ENCODE data around the gene ZMYND19. TPM values are rescaled to one million over a fixed set of nuclear protein-coding genes. Genes with fewer than 3 reads are reported as not detected.
"Not testable (repeated sequence)": the region's sequence is repeated elsewhere in the genome, so short reads cannot be mapped to it uniquely, and the experiment has no call there.

ZMYND19 gene
- total and polyA plus RNA-seq, 4 experiments from 2014 or later, result 3.6 to 29.1 (median 20.2) TPM

GRCh38 chr9:137631345-137632229 is 41.3 kb upstream of the ZMYND19 start:
- CTCF ChIA-PET (ENCODE audit: partially characterized antibody), result no interaction called here
- Mint-ChIP-seq H3K9me3 (no peaks in the 10 kb centered on the region), H3K27ac (peak overlapping the region in 3 of 7 donors; percentile 11 to 57 (median 17)), H3K4me3 (peak overlapping the region in 1 of 8 donors; percentile 35), H3K27me3 (no peaks in the 10 kb centered on the region), H3K4me1 (peaks cover 37 to 76% (median 52%) of the 10 kb centered on the region in 4 donors), H3K36me3 (peaks cover 9 to 13% of the 10 kb centered on the region in 2 donors)
- DNase-seq, result no peak
- intact Hi-C loops (cut with micrococcal nuclease), result no loop called here
- no peaks in the 10 kb centered on the region for H3K9me3 ChIP-seq (ENCODE audit: control insufficient read depth in 1 of 2, low read length in 2 of 2)
- no peaks in the 10 kb centered on the region for H3K27me3 ChIP-seq (ENCODE audit: insufficient read depth, low read length)
- no peak overlapping the region for H3K4me3 ChIP-seq (ENCODE audit: low read length in 2 of 2)
- POLR2A ChIA-PET (ENCODE audit: partially characterized antibody), result no interaction called here
- no peak overlapping the region for H3K27ac ChIP-seq (ENCODE audit: low read depth, low read length)
- H3K4me1 ChIP-seq (ENCODE audit: insufficient read depth, low read length), result peaks cover 50% of the 10 kb centered on the region
- H3K36me3 ChIP-seq (ENCODE audit: insufficient read depth, low read length), result no peaks in the 10 kb centered on the region

DNA sequence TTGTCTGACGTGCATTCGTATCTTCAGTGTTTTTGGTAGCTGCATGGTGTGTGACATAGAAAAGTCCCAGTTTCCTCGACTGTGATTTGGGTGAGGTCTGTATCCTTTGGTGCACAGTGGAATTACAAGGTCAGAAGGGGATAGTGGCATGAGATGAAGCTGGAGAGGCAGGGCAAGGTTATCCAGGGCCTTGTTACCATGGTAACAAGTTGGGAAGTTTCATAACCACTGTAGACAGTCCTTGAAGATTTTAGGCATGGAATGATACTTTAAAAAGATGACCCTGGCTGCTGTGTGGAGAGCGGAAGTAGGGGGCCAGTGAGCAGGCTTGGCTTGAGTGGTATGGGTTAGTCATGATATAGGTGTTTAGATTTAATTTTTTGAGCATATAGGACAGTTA is 40.4 kb upstream of the ZMYND19 start:
- no peak overlapping the region for H3K4me3 ChIP-seq (ENCODE audit: low read length in 2 of 2)
- H3K4me1 ChIP-seq (ENCODE audit: insufficient read depth, low read length), result peaks cover 55% of the 10 kb centered on the region
- H3K36me3 Mint-ChIP-seq, result peaks cover 8 to 9% of the 10 kb centered on the region in 2 donors
- H3K36me3 ChIP-seq (ENCODE audit: insufficient read depth, low read length), result no peaks in the 10 kb centered on the region
- no peak for DNase-seq
- no peaks in the 10 kb centered on the region for H3K27me3 ChIP-seq (ENCODE audit: insufficient read depth, low read length)
- H3K4me1 Mint-ChIP-seq, result peaks cover 35 to 76% (median 52%) of the 10 kb centered on the region in 4 donors
- ChIA-PET CTCF (ENCODE audit: partially characterized antibody) (interaction anchor here (1.3 to 2.1 kb wide), 2 partner anchors 10 to 42 kb away, joined by 4 to 6 read pairs; no protein-coding TSS in a partner anchor), POLR2A (ENCODE audit: partially characterized antibody) (interaction anchor here (1.6 kb wide), 1 partner anchor 12 kb away, joined by 5 read pairs; the partner anchor contains the start of gene EHMT1)
- H3K9me3 Mint-ChIP-seq, result no peaks in the 10 kb centered on the region
- H3K9me3 ChIP-seq (ENCODE audit: control insufficient read depth in 1 of 2, low read length in 2 of 2), result no peaks in the 10 kb centered on the region
- H3K27me3 Mint-ChIP-seq, result no peaks in the 10 kb centered on the region
- H3K27ac ChIP-seq (ENCODE audit: low read depth, low read length), result no peak overlapping the region
- intact Hi-C loops (cut with micrococcal nuclease), result no loop called here
- H3K27ac Mint-ChIP-seq, result peak overlapping the region in 4 of 7 donors; percentile 20 to 87 (median 48)
- peak overlapping the region in 2 of 8 donors; percentile 13 to 20 for H3K4me3 Mint-ChIP-seq

GRCh38 chr9:137630126-137630525 is 39.8 kb upstream of the ZMYND19 start:
- Histone ChIP-seq H3K4me3 (ENCODE audit: low read length in 2 of 2) (no peak overlapping the region), H3K36me3 (ENCODE audit: insufficient read depth, low read length) (no peaks in the 10 kb centered on the region), H3K9me3 (ENCODE audit: control insufficient read depth in 1 of 2, low read length in 2 of 2) (no peaks in the 10 kb centered on the region), H3K27ac (ENCODE audit: low read depth, low read length) (no peak overlapping the region), H3K4me1 (ENCODE audit: insufficient read depth, low read length) (peaks cover 59% of the 10 kb centered on the region), H3K27me3 (ENCODE audit: insufficient read depth, low read length) (no peaks in the 10 kb centered on the region)
- CTCF ChIA-PET (ENCODE audit: partially characterized antibody), result interaction anchor here (0.7 to 2.1 kb wide), 3 partner anchors 9 to 43 kb away, joined by 3 to 6 read pairs (median 4); no protein-coding TSS in a partner anchor
- H3K27ac Mint-ChIP-seq, result peak overlapping the region in 5 of 7 donors; percentile 38 to 75 (median 57)
- H3K4me1 Mint-ChIP-seq, result peaks cover 39 to 81% (median 56%) of the 10 kb centered on the region in 4 donors
- peaks cover 9 to 11% of the 10 kb centered on the region in 2 donors for H3K36me3 Mint-ChIP-seq
- H3K27me3 Mint-ChIP-seq, result no peaks in the 10 kb centered on the region
- POLR2A ChIA-PET (ENCODE audit: partially characterized antibody), result interaction anchor here (1.6 kb wide), 1 partner anchor 11 kb away, joined by 5 read pairs; the partner anchor contains the start of gene EHMT1
- H3K9me3 Mint-ChIP-seq, result no peaks in the 10 kb centered on the region
- H3K4me3 Mint-ChIP-seq, result peak overlapping the region in 4 of 8 donors; percentile 5 to 22 (median 18)
- intact Hi-C loops (cut with micrococcal nuclease), result no loop called here
- no peak for DNase-seq

GRCh38 chr9:137627406-137627805 is 37.1 kb upstream of the ZMYND19 start:
- H3K36me3 ChIP-seq (ENCODE audit: insufficient read depth, low read length); H3K4me3 Mint-ChIP-seq; H3K9me3 Mint-ChIP-seq; intact Hi-C loops (cut with micrococcal nuclease); H3K9me3 ChIP-seq (ENCODE audit: control insufficient read depth in 1 of 2, low read length in 2 of 2); DNase-seq; H3K27me3 Mint-ChIP-seq; H3K4me3 ChIP-seq (ENCODE audit: low read length in 2 of 2); H3K27ac Mint-ChIP-seq; H3K27me3 ChIP-seq (ENCODE audit: insufficient read depth, low read length): not testable (repeated sequence)
- ChIA-PET POLR2A (ENCODE audit: partially characterized antibody) (interaction anchor here (3.0 kb wide), 1 partner anchor 8 kb away, joined by 21 read pairs; the partner anchor contains the start of gene EHMT1), CTCF (ENCODE audit: partially characterized antibody) (interaction anchor here (1.3 kb wide), 1 partner anchor 8 kb away, joined by 5 read pairs; no protein-coding TSS in a partner anchor)
- H3K4me1 ChIP-seq (ENCODE audit: insufficient read depth, low read length), result peaks cover 66% of the 10 kb centered on the region
- peak overlapping the region; percentile 7 for H3K27ac ChIP-seq (ENCODE audit: low read depth, low read length)
- Mint-ChIP-seq H3K36me3 (peaks cover 3 to 12% of the 10 kb centered on the region in 2 donors), H3K4me1 (peaks cover 35 to 80% (median 52%) of the 10 kb centered on the region in 4 donors)

- CTCF ChIA-PET (ENCODE audit: partially characterized antibody), result no interaction called here
- peaks cover 64% of the 10 kb centered on the region for H3K4me1 ChIP-seq (ENCODE audit: insufficient read depth, low read length)
- no peak for DNase-seq
- H3K4me3 ChIP-seq (ENCODE audit: low read length in 2 of 2), result no peak overlapping the region
- POLR2A ChIA-PET (ENCODE audit: partially characterized antibody), result interaction anchor here (0.7 to 3.0 kb wide), 2 partner anchors 7 to 16 kb away, joined by 3 to 21 read pairs; partner anchors contain the start of gene EHMT1
- Mint-ChIP-seq H3K27ac (peak overlapping the region in 4 of 7 donors; percentile 43 to 82 (median 75)), H3K4me3 (peak overlapping the region in 3 of 8 donors; percentile 22 to 67 (median 46)), H3K36me3 (peaks cover 3 to 12% of the 10 kb centered on the region in 2 donors), H3K4me1 (peaks cover 31 to 77% (median 50%) of the 10 kb centered on the region in 4 donors), H3K9me3 (no peaks in the 10 kb centered on the region), H3K27me3 (no peaks in the 10 kb centered on the region)
- no peaks in the 10 kb centered on the region for H3K36me3 ChIP-seq (ENCODE audit: insufficient read depth, low read length)
- intact Hi-C loops (cut with micrococcal nuclease), result no loop called here
- no peak overlapping the region for H3K27ac ChIP-seq (ENCODE audit: low read depth, low read length)
- no peaks in the 10 kb centered on the region for H3K9me3 ChIP-seq (ENCODE audit: control insufficient read depth in 1 of 2, low read length in 2 of 2)
- H3K27me3 ChIP-seq (ENCODE audit: insufficient read depth, low read length), result no peaks in the 10 kb centered on the region
These were observed 36.2 kb upstream of the ZMYND19 start for GRCh38 chr9:137626464-137626863.

GRCh38 chr9:137622211-137622610 is 31.9 kb upstream of the ZMYND19 start:
- H3K4me1 Mint-ChIP-seq, result peaks cover 35 to 68% (median 51%) of the 10 kb centered on the region in 4 donors
- peak overlapping the region in 2 of 7 donors; percentile 6 to 40 for H3K27ac Mint-ChIP-seq

More at GRCh38 chr9:137622211-137622610, 31.9 kb upstream of the ZMYND19 start:
- intact Hi-C loops (cut with micrococcal nuclease); H3K9me3 ChIP-seq (ENCODE audit: control insufficient read depth in 1 of 2, low read length in 2 of 2); H3K4me3 ChIP-seq (ENCODE audit: low read length in 2 of 2); H3K27me3 ChIP-seq (ENCODE audit: insufficient read depth, low read length); H3K9me3 Mint-ChIP-seq; H3K27me3 Mint-ChIP-seq; DNase-seq; H3K36me3 ChIP-seq (ENCODE audit: insufficient read depth, low read length); H3K27ac ChIP-seq (ENCODE audit: low read depth, low read length): not testable (repeated sequence)
- peaks cover 0 to 12% of the 10 kb centered on the region in 2 donors for H3K36me3 Mint-ChIP-seq
- peak overlapping the region in 4 of 8 donors; percentile 7 to 39 (median 24) for H3K4me3 Mint-ChIP-seq
- H3K4me1 ChIP-seq (ENCODE audit: insufficient read depth, low read length), result peaks cover 56% of the 10 kb centered on the region
- ChIA-PET POLR2A (ENCODE audit: partially characterized antibody) (interaction anchor here (0.6 kb wide), 1 partner anchor 59 kb away, joined by 3 read pairs; no protein-coding TSS in a partner anchor), CTCF (ENCODE audit: partially characterized antibody) (interaction anchor here (0.8 to 0.9 kb wide), 2 partner anchors 13 to 50 kb away, joined by 3 read pairs; no protein-coding TSS in a partner anchor)

Data from CD4-positive, alpha-beta memory T cell (primary cell).